Activated T-cell treated with anti-CD3 and anti-CD28 coated beads, Interleukin-2, amount 50 U/mL, for 4 hours (primary cell): ENCODE measurements around the gene MDN1. TPM values are rescaled to one million over a fixed set of nuclear protein-coding genes. Genes with fewer than 3 reads are reported as not detected.
"Not testable (repeated sequence)": the region's sequence is repeated elsewhere in the genome, so short reads cannot be mapped to it uniquely, and the experiment has no call there.

ENCODE experiments used
- ATAC-seq, 2 donors: fragments of 200-7000 bp; cut with Tn5 transposase; one replicate each; pipeline ENCODE4 v1.10.0; 2021
- DNase-seq: peaks from one replicate; pipeline ENCODE4 v3.0.0-alpha.2; 2020
- H3K27me3 Mint-ChIP-seq: one replicate; pipeline ENCODE4 v1.8.0; 2021; ENCODE audit warnings: low read depth, mixed read lengths
- H3K36me3 Mint-ChIP-seq: one replicate; pipeline ENCODE4 v1.8.0; 2022; ENCODE audit warnings: mixed read lengths; ENCODE audit not compliant: insufficient read depth
- H3K4me1 Mint-ChIP-seq: one replicate; pipeline ENCODE4 v1.8.0; 2021; ENCODE audit warnings: low read depth, mixed read lengths
- H3K4me3 Mint-ChIP-seq: one replicate; pipeline ENCODE4 v1.8.0; 2021; ENCODE audit warnings: mild to moderate bottlenecking, moderate library complexity, mixed read lengths
- H3K9me3 Mint-ChIP-seq: one replicate; pipeline ENCODE4 v1.8.0; 2021; ENCODE audit warnings: mixed read lengths
- total RNA-seq, 3 donors: library from RNA; stranded (reverse); gene quantifications; one replicate each; pipeline ENCODE4 v1.2.1, GENCODE V29; 2021

The MDN1 gene
- total RNA-seq, 3 donors from 2014 or later, result 74.7 to 93.0 (median 86.3) TPM

DNA sequence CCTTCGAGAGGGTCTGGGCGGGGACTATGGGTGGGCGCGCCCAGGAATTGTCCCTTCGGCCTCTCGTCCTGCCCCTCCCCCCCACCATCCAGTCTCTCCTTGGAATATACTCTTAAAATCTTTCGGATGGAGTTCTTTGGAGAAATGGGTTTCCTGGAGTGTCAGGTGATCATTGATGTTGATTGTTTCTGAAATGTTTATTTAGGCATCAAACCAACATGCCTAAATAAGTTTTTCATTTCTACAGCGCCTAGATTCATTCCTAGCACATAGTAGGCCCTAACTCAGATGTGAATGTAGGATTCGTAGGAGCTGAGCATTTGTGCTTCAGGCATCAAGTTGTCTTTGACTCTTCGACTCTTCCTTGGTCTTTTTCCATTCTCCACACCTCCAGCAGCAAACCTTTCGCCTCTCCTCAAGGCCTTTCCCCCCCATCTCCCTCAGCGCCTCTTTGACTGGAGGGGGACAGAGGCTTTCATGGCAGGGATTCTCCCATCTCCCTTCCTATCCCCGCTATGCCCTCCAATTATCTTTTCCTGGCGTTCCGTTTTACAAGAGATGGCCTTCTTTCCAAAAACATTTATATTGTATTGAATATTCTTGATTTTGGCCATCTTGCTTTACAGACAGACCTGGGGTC is 10.7 kb upstream of the MDN1 start:
- Mint-ChIP-seq H3K9me3 (no peaks in the 10 kb centered on the region), H3K4me3 (peak overlapping the region; percentile 98), H3K4me1 (peaks cover 36% of the 10 kb centered on the region), H3K36me3 (peaks cover 9% of the 10 kb centered on the region), H3K27me3 (no peaks in the 10 kb centered on the region)
- no peak for DNase-seq
- ATAC-seq, result no peak

DNA sequence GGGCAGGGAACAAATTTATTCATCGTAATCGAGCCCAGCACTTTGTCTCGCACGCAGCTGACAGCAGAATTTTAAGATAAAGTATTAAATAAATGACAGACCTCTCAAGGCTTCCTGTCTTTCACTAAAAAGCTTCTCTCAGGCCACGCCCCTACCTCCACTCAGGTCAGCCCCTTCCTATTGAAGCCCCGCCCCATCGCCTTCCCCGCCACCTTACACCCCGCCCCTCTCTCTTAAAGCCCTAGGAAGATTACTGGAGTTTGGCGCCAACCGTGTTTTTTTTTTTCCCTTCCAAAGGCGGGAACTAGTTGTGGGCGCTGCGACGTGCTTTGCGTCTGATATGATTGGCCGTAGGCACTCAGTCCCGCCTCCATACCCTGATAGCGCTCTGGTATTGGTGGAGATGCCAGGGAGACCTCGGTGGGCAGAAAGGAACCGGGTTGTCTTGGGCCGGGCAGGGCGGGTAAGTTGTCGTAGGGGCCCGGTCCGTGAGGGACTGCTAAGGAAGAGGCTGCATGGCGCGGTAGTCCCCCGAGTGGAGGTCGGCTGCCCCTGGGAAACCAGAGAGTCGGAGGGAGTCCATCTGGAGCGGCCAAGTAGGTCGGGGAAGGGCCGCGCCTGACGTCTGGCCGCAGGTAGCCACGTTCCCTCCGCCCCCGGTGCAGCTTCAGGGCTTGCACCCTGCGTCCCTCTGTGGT is 10.0 kb upstream of the MDN1 start, which contains the start of gene CASP8AP2:
Gene CASP8AP2, plus strand, starts transcription at position 409 of the 698 bp plus-strand sequence.
- peak; percentile 93 for DNase-seq
- ATAC-seq, result peak; percentile 97 to 98
- no peaks in the 10 kb centered on the region for H3K9me3 Mint-ChIP-seq
- H3K4me3 Mint-ChIP-seq, result peak within 1 kb of the TSS; percentile 98
- H3K36me3 Mint-ChIP-seq, result peaks cover 9% of the 10 kb centered on the region
- H3K27me3 Mint-ChIP-seq, result no peaks in the 10 kb centered on the region
- H3K4me1 Mint-ChIP-seq, result peaks cover 30% of the 10 kb centered on the region

DNA sequence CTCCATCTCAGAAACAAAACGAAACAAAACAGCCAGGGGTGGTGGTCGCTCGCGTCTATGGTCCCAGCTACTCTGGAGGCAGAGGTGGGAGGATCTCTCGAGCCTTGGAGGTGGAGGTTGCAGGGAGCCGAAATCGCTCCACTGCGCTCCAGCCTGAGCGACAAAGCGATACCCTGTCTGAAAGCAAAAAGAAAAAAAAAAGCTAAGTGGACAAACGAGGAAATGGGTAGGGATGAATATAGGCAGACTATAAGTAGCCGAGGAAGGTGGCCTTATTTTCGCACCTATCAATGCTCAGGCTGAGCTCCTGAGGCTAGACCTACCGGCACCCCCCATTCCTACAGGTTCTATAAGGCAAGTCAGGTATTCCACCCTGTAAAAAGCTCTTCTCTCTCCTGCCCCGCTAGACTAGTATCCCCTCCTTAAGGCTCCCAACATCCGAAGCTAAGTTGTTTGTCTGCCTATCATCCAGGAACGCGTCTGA is 9.4 kb upstream of the MDN1 start:
- DNase-seq, result no peak
- no peaks in the 10 kb centered on the region for H3K9me3 Mint-ChIP-seq
- ATAC-seq, result peak; percentile 41 to 49
- peaks cover 9% of the 10 kb centered on the region for H3K36me3 Mint-ChIP-seq
- H3K4me3 Mint-ChIP-seq, result peak overlapping the region; percentile 98
- no peaks in the 10 kb centered on the region for H3K27me3 Mint-ChIP-seq
- peaks cover 28% of the 10 kb centered on the region for H3K4me1 Mint-ChIP-seq

DNA sequence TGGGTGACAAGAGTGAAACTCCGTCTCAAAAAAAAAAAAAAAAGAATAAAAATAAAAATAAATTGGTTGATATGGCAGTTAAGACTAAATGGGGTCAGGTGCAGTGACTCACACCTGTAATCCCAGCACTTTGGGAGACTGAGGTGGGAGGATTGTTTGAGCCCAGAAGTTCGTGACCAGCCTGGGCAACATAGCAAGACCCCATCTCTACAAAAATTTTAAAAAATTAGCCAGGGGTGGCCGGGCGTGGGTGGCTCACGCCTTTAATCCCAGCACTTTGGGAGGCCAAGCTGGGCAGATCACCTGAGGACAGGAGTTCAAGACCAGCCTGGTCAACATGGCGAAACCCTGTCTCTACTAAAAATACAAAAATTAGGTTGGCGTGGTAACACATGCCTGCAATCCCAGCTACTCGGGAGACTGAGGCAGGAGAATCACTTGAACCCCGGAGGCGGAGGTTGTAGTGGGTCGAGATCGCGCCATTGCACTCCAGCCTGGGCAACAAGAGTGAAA is 8.9 kb upstream of the MDN1 start:
- not testable (repeated sequence) for ATAC-seq

DNA sequence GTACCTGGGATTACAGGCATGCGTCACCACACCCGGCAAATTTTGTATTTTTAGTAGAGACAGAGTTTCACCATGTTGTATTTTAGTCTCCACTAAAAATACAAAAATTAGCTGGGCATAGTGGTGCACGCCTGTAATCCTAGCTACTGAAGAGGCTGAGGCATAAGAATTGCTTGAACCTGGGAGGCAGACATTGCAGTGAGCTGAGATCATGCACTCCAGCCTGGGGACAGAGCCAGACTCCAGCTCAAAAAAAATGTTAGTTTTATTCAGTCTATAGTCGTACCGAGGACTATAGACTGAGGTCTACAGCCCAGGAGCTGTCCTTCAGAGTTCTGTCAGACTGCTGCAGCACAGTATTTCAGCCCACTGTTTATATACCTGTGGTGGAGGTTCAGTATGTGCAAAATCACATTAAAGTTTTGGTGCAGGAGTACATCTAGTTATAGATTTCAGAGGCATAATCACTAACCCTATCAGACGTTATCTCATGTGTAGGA is 6.5 kb upstream of the MDN1 start:
- no peaks in the 10 kb centered on the region for H3K36me3 Mint-ChIP-seq
- H3K27me3 Mint-ChIP-seq, result no peaks in the 10 kb centered on the region
- no peak overlapping the region for H3K4me3 Mint-ChIP-seq
- H3K9me3 Mint-ChIP-seq, result no peaks in the 10 kb centered on the region
- no peak for DNase-seq
- H3K4me1 Mint-ChIP-seq, result peaks cover 10% of the 10 kb centered on the region
- ATAC-seq, result no peak

More for the DNA sequence above, 8.9 kb upstream of the MDN1 start:
- H3K36me3 Mint-ChIP-seq, H3K27me3 Mint-ChIP-seq, H3K9me3 Mint-ChIP-seq, DNase-seq: not testable (repeated sequence)
- Mint-ChIP-seq H3K4me1 (peaks cover 26% of the 10 kb centered on the region), H3K4me3 (peak overlapping the region; percentile 98)

DNA sequence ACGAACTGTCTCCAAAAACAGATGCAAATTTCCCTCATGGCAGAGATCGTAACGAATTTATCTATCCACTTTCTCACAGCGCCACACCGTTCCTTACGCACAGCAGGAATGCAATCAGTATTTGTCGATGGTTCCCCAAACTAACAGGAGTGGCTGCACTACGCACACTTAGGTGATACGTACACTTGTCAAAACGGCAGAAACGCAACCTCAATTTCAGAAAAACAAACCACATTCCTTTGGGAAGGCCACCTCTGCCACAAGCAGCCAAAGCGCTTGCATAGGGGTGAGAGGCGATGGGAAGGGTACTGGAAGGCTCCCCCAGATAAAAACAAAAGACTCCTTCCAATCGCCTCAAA is 638 bp downstream of the MDN1 start:
- peaks cover under 1% of the 10 kb centered on the region for H3K36me3 Mint-ChIP-seq
- DNase-seq, result peak; percentile 6
- peaks cover 36% of the 10 kb centered on the region for H3K4me1 Mint-ChIP-seq
- peak; percentile 15 to 27 for ATAC-seq
- H3K4me3 Mint-ChIP-seq, result peak overlapping the region; percentile 95
- H3K27me3 Mint-ChIP-seq, result no peaks in the 10 kb centered on the region
- H3K9me3 Mint-ChIP-seq, result no peaks in the 10 kb centered on the region

DNA sequence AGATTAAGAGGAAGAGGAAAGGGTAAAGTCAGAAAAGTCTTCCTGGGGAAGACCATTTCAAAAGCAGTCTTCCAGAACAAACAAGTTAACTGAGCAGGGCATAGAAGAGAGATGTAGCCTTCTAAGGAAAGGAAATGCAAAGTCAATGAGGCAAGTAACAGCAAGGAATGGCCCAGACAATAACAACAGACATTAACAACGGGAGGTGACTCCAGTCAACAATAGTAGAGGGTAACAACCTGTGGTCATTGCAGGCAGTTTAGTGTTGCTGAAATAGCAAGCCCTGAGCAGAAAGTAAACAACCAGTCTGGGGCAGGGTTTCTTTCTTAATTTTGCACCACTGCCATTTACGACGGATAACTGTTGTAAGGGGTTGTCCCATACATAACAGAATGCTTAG is 2.1 kb downstream of the MDN1 start:
- H3K36me3 Mint-ChIP-seq, result peaks cover 1% of the 10 kb centered on the region
- peaks cover 39% of the 10 kb centered on the region for H3K4me1 Mint-ChIP-seq
- DNase-seq (no peak), ATAC-seq (no peak)
- H3K9me3 Mint-ChIP-seq, result no peaks in the 10 kb centered on the region
- H3K27me3 Mint-ChIP-seq, result no peaks in the 10 kb centered on the region
- H3K4me3 Mint-ChIP-seq, result peak overlapping the region; percentile 95

DNA sequence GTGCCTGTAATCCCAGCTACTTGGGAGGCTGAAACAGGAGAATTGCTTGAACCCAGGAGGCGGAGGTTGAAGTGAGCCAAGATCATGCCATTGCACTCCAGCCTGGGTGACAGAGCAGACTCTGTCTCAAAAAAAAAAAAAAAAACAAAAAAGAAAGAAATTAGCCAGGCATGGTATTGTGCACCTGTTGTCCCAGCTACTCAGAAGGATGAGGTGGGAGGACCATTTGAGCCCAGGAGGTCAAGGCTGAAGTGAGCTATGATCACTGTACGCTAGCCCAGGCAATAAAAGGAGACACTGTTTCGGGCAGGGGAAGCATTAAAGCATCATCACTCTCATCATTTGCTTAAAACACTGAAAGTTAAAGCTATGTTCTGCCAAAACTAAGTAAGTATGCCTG is 6.2 kb downstream of the MDN1 start:
- not testable (repeated sequence) for H3K4me3 Mint-ChIP-seq, H3K36me3 Mint-ChIP-seq, DNase-seq, ATAC-seq, H3K9me3 Mint-ChIP-seq, H3K27me3 Mint-ChIP-seq
- H3K4me1 Mint-ChIP-seq, result peaks cover 32% of the 10 kb centered on the region

DNA sequence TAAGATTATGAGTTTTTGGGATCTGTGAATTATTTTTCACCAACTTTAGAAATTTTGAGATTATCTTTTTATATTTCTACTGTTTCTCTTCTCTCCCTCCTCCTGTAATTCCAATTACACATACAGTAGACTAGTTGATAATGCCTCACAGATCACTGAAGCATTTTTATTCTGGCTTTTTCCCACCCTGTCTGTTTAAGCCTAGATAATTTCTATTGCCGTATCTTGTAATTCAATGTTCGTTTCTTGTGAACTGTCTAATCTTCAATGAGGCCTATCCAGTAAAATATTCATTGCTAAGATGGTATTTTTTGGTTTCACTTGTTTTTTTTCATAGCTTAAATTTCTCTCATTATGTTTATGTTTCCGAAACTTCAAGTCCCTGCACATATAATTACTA is 12.0 kb downstream of the MDN1 start:
- no peak for ATAC-seq
- H3K4me3 Mint-ChIP-seq, result no peak overlapping the region

DNA sequence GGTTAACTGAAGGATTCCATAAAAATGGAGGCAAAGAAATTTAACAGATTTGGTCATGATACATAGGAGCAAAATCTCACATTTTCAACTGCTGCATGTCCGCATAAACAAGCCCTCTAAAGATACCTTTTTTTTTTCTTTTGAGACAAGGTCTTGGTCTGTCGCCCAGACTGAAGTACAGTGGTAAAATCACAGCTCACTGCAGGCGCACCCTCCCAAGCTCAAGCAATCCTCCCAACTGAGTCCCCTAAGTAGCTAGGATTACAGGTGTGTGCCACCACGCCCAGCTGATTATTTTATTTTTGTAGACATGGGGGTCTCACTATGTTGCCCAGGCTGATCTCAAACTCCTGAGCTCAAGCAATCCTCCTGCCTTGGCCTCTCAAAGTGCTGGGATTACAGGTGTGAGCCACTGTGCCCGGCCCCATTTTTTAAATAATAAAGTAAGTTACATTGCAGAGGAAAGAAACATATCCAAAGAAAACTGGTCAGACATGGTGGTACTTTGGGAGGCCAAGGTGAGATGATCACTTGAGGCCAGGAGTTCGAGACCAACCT is 13.7 kb downstream of the MDN1 start:
- Mint-ChIP-seq H3K4me3 (no peak overlapping the region), H3K36me3 (peaks cover 13% of the 10 kb centered on the region), H3K27me3 (no peaks in the 10 kb centered on the region), H3K9me3 (no peaks in the 10 kb centered on the region), H3K4me1 (peaks cover 15% of the 10 kb centered on the region)
- no peak for DNase-seq
- ATAC-seq, result no peak

More for the DNA sequence above, 12.0 kb downstream of the MDN1 start:
- Mint-ChIP-seq H3K36me3 (peaks cover 9% of the 10 kb centered on the region), H3K27me3 (no peaks in the 10 kb centered on the region), H3K9me3 (no peaks in the 10 kb centered on the region), H3K4me1 (peaks cover 17% of the 10 kb centered on the region)
- no peak for DNase-seq

DNA sequence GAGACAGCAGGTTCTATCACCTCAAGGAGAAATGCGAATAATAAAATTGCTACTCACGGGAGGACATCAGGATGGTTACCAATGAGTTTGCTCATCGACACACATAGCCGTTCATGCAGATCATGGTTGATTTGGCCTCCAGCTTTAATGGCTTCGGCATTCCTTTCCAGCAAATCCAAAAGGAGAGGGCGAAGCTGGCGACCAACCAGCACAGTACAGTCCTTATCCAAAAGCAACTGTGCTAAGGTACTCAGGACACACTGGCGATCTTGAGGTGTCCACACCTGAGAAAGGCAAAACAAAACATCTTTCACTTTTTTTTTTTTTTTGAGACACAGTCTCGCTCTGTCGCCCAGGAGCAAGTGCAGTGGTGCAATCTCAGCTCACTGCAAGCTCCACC is 16.3 kb downstream of the MDN1 start:
- Mint-ChIP-seq H3K36me3 (peaks cover 18% of the 10 kb centered on the region), H3K27me3 (no peaks in the 10 kb centered on the region)
- no peak for ATAC-seq

DNA sequence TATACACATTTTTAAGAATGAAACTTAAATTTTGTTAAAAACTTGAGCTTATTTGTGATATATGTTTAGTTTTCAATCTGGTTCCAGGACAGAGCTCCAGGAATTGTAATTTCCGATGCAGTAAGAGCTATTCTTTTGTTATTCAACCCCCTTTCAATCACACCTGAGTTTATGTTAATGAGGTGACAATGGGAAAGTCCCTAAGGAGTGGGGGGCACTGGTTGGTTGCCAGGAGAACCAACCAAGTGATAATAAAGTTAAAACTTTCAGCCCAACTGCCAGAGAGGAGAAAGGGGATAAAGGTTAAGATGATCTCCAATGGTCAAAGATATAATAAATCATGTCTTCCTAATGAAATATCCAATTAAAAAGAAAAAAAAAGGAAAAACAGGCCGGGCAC is 19.8 kb downstream of the MDN1 start:
- H3K9me3 Mint-ChIP-seq, result no peaks in the 10 kb centered on the region
- no peak overlapping the region for H3K4me3 Mint-ChIP-seq
- H3K27me3 Mint-ChIP-seq, result no peaks in the 10 kb centered on the region
- DNase-seq, result no peak
- H3K4me1 Mint-ChIP-seq, result peaks cover 9% of the 10 kb centered on the region
- no peak for ATAC-seq
- peaks cover 29% of the 10 kb centered on the region for H3K36me3 Mint-ChIP-seq

More for the DNA sequence above, 16.3 kb downstream of the MDN1 start:
- Mint-ChIP-seq H3K4me1 (peaks cover 9% of the 10 kb centered on the region), H3K4me3 (no peak overlapping the region), H3K9me3 (no peaks in the 10 kb centered on the region)
- DNase-seq, result no peak

DNA sequence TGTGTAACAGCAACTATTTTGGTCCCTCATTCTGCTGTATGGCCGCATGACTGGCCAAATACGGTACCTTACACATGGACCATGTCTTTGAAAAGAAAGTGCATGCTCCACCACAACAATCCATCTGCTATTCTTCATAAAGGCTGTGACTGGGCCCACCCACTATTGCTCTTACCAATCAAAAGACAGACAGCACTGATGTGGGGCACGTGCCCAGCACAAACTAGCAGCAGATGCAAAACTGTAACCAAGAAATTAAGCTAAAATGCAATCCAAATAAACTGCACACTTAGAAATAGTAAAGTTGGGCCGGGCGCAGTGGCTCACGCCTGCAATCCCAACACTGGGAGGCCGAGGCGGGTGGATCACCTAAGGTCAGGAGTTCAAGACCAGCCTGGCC is 20.5 kb downstream of the MDN1 start:
- no peak for ATAC-seq
- Mint-ChIP-seq H3K4me1 (peaks cover 16% of the 10 kb centered on the region), H3K9me3 (no peaks in the 10 kb centered on the region), H3K27me3 (no peaks in the 10 kb centered on the region), H3K36me3 (peaks cover 33% of the 10 kb centered on the region), H3K4me3 (no peak overlapping the region)
- no peak for DNase-seq

DNA sequence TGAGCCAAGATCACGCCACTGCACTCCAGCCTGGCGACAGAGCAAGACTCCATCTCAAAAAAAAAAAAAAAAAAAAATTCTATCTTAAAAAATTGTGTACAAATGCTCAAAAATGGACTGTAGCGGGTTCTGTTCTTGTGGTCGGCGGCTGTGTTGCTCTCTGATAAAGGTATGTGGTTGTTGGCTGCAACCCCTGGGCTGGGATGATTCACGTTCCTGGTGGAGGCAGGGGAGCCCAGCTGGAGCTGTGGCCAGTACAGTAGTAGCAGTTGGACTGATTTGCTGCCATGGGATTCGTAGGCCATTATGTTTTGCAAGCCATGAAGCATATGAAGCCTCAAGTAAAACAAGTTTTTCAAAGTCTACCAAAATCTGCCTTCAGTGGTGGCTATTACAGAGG is 22.3 kb downstream of the MDN1 start:
- Mint-ChIP-seq H3K9me3 (no peaks in the 10 kb centered on the region), H3K27me3 (no peaks in the 10 kb centered on the region), H3K36me3 (peaks cover 39% of the 10 kb centered on the region), H3K4me3 (no peak overlapping the region), H3K4me1 (peaks cover 29% of the 10 kb centered on the region)
- no peak for ATAC-seq
- DNase-seq, result no peak
